Spleen (tissue), 7 donors: ENCODE measurements around the gene OR8D1.
"Not testable (repeated sequence)": the region's sequence is repeated elsewhere in the genome, so short reads cannot be mapped to it uniquely, and the experiment has no call there.

Experiments
- CTCF ChIP-seq, 11 experiments: fragments of 200-600 bp in 7 of 11; fragments of 450-650 bp in 4 of 11; sonication (generic) in 4 of 11; IDR thresholded peaks in 8 of 11; conservative IDR thresholded peaks in 3 of 11; 1 replicate in 7 of 11; 2 replicates in 4 of 11; pipeline versions ENCODE4 v1.4.0 to v1.8.0; 2016 to 2021; ENCODE audit warnings: antibody characterized with exemption in 11 of 11, inconsistent platforms in 4 of 11, mild to moderate bottlenecking in 1 of 11
- POLR2AphosphoS5 ChIP-seq, 3 donors: sonication (generic); formaldehyde crosslinking; IDR thresholded peaks; one replicate each; pipeline ENCODE4 v1.5.1; 2017; ENCODE audit warnings: antibody characterized with exemption in 3 of 3
- donor health status: DM: no; HTN: no; CAD: no; lungs with moderate emphysema.
- donor health status: DM: no; HTN: no; CAD: no.
- donor health status: DM: no; HTN: no; CAD: no.

DNA sequence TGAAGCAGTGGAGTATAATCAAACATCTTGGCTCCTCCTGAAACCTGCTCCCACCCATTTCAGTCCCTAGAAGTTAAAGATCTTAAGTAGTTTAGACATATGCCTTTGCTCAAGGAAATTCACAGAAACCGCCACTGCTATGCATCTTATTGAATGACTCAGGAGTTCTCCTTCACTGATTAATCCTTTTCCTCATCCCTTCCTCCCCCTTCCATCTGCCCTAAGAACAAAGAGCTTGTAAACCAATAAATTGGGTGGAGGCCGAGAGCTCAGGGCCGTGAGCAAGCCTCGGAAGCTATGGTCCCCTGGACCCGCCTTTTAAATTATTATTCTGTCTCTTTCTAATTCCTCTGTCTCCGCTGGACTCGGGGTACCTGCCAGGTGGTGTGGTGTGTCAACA lies 42.9 kb downstream of the OR8D1 start:
- TF ChIP-seq POLR2AphosphoS5 (IDR thresholded peaks at IDR 0.05); CTCF (IDR thresholded peaks at IDR 0.05 in 8 of 11, conservative IDR thresholded peaks at IDR 0.05 in 3 of 11): not testable (repeated sequence)
